Hematopoietic multipotent progenitor cell treated with erythropoietin and hydrocortisone succinate and interleukin-3 and kit ligand, for 8 days (in vitro differentiated cells): ENCODE data around the gene ZNF577.

Experiments
- DNase-seq: peaks from one replicate; pipeline ENCODE4 v3.0.0-alpha.2; 2015

The ZNF577 gene

DNA sequence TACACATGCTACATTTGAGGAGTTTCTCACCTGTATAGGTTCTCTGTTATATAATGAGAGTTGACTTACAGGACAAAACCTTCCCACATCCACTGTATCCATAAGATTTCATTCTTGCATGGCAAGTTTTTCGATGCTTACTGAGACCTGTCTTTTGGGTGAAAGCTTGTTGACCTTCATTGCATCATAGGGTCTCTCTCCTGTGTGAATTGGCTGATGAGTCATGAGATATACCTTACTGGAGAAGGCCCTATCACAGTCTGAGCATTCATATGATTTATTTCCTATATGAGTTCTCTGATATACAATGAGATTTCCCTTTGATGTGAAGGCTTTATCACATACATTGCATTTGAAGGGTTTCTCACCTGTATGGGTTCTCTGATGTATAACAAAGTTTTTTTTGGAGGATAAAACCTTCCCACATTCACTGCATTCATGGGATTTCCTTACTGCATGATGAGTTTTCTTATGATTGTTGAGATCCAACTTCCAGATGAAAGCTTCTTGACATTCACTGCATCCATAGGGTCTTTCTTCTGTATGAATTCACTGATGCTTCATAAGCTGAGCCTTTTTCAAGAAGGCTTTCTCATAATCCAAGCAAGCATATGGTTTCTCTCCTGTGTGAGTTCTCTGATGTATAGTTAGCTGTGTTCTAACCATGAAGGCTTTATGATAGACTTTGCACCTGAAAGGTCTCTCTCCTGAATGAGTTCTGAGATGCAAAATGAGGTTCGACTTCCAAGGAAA is 25.7 kb downstream of the ZNF577 start:
- DNase-seq, result no peak

GRCh38 chr19:51837145-51837544 is 50.6 kb downstream of the ZNF577 start:
- DNase-seq, result no peak

- peak; percentile 26 for DNase-seq
These were observed 57.5 kb downstream of the ZNF577 start for GRCh38 chr19:51830274-51830673.

DNA sequence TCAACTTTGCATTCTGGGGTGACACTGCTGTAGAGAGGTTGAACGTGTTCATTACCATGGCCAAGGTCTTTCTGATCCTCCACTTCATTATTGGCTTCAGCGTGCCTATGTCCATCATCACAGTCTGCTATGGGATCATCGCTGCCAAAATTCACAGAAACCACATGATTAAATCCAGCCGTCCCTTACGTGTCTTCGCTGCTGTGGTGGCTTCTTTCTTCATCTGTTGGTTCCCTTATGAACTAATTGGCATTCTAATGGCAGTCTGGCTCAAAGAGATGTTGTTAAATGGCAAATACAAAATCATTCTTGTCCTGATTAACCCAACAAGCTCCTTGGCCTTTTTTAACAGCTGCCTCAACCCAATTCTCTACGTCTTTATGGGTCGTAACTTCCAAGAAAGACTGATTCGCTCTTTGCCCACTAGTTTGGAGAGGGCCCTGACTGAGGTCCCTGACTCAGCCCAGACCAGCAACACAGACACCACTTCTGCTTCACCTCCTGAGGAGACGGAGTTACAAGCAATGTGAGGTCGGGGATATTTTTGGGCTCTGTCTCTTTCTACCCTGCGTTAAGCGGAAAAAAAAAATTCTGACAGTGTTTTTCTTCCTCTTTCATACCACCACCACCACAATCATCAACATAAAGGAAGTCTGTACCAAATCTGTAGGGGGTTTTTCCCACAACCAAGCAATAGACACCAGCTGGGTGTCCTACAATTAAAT is 63.3 kb downstream of the ZNF577 start:
- no peak for DNase-seq

- DNase-seq, result no peak
These were observed 64.8 kb downstream of the ZNF577 start for GRCh38 chr19:51822946-51823345.

DNA sequence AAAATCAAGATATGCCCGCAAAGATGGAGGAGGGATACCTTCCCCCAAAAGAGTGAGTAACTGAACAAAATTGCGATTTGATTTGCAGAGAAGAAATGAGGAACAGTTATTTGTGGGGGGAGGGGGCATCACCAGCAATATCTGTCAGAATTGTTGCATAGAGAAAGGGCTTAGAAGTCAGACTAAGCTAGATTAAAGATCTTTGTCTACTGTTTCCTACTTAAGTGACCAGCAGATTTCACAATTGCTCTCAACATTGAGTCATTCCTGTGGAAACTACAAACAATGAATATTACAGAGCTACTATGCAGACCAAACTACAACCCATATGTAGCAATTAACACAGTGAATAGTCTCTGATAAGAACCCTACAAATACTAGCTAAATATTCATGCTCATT is 65.4 kb downstream of the ZNF577 start:
- DNase-seq, result peak; percentile 8

DNA sequence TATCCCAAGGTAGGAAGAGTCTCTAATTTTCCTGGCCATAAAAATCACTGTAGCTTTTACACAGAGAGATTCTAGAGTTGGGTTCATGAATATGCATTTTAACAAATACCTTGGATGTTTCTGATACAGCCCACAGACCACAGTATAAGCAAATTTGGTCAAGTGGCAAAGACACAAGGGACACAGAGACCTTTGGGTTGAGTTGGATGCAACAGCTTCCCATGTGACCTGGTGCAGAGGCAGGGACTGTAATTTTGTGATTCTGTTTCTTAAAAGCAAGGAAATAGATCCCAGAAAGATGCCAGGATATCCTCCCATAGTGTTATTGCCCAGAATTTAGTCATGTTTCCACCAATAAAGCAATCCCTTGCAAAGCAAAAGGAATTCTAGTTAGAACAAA is 65.8 kb downstream of the ZNF577 start:
- no peak for DNase-seq

GRCh38 chr19:51821456-51821855 is 66.3 kb downstream of the ZNF577 start:
- no peak for DNase-seq
